ENCODE measurements around the gene SGK1. TPM values are rescaled to one million over a fixed set of nuclear protein-coding genes. Genes with fewer than 3 reads are reported as not detected.

Gene SGK1
- total and polyA plus RNA-seq, 2 experiments from 2014 or later, result 145 to 161 TPM

DNA sequence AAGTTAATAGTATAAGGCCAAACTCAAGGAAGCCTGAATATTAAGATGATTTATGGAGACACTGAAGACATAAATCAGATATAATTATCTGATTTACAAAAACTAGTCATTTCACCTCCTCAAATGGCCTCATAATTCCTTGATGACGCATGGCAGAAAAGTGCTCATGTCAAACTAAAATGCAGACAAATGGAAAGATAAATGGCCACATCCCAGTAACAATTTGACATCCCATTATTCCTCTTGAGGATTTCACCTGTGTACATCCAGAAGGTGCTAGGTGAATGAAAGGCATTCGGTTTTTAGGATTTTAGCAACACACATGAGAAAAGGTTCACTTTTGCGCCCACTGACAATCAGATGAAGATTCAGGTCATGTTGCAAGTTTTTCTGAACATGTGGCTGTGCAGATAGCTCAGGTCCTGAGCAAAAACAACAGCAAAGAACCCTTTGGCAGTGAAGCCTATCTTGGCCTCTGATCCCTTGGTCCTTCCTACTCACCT, 24.2 kb downstream of the SGK1 start:
- H3K36me3 ChIP-seq (replicated peaks; ENCODE audit: insufficient read depth, low read depth), result no peaks in the 10 kb centered on the region
- H3K9me3 ChIP-seq (ENCODE audit: low read depth), result no peaks in the 10 kb centered on the region
- H3K4me1 ChIP-seq (ENCODE audit: insufficient read depth), result no peaks in the 10 kb centered on the region
- no peak for DNase-seq (ENCODE audit: low spot score)
- H3K27me3 ChIP-seq, result no peaks in the 10 kb centered on the region
- WGBS (ENCODE audit: low lambda C conversion rate, missing lambda C conversion rate), result 87% methylated on average over 3 of the region's 3 CpGs
- TF ChIP-seq EZH2phosphoT487 (IDR thresholded peaks at IDR 0.05; ENCODE audit: low read depth, severe bottlenecking, unreplicated experiment), result no peak
- H3K27ac ChIP-seq, result no peak overlapping the region
- no peak overlapping the region for H2AFZ ChIP-seq
- no peak overlapping the region for H3K4me2 ChIP-seq
- H4K20me1 ChIP-seq (ENCODE audit: insufficient read depth, poor library complexity, severe bottlenecking), result no peaks in the 10 kb centered on the region
- no peak overlapping the region for H3K4me3 ChIP-seq
- no peaks in the 10 kb centered on the region for H3K9me2 ChIP-seq (replicated peaks; ENCODE audit: insufficient read depth)
- no peaks in the 10 kb centered on the region for H3K79me2 ChIP-seq

DNA sequence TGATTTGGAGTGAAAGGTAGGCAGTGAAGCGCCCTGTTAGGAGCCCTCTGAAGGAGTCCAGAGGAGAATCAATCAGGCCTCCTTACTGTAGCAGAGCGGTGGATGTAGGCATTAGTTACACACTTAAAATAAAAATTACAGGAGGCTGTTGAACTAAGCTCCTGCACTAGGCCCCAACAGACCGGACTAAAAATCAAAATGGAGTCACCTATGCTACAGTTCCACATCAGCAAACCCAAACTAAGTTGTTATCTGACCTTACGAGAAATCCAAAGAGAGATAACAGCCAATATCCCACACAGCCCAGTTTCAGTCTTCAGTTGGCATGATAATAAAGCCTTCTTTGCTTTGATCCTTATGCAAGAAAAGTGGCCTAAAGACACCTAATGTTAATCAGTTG, 26.8 kb downstream of the SGK1 start:
- H3K9me2 ChIP-seq (replicated peaks; ENCODE audit: insufficient read depth), result no peaks in the 10 kb centered on the region
- H3K27me3 ChIP-seq, result no peaks in the 10 kb centered on the region
- H3K79me2 ChIP-seq, result no peaks in the 10 kb centered on the region
- H3K36me3 ChIP-seq (replicated peaks; ENCODE audit: insufficient read depth, low read depth), result no peaks in the 10 kb centered on the region
- H3K4me3 ChIP-seq, result no peak overlapping the region
- H2AFZ ChIP-seq, result no peak overlapping the region
- H4K20me1 ChIP-seq (ENCODE audit: insufficient read depth, poor library complexity, severe bottlenecking), result no peaks in the 10 kb centered on the region
- no peak for DNase-seq (ENCODE audit: low spot score)
- no peak for TF ChIP-seq EZH2 (IDR thresholded peaks at IDR 0.05; ENCODE audit: borderline replicate concordance)
- no peak for TF ChIP-seq EZH2phosphoT487 (IDR thresholded peaks at IDR 0.05; ENCODE audit: low read depth, severe bottlenecking, unreplicated experiment)
- TF ChIP-seq, protein P1, sequence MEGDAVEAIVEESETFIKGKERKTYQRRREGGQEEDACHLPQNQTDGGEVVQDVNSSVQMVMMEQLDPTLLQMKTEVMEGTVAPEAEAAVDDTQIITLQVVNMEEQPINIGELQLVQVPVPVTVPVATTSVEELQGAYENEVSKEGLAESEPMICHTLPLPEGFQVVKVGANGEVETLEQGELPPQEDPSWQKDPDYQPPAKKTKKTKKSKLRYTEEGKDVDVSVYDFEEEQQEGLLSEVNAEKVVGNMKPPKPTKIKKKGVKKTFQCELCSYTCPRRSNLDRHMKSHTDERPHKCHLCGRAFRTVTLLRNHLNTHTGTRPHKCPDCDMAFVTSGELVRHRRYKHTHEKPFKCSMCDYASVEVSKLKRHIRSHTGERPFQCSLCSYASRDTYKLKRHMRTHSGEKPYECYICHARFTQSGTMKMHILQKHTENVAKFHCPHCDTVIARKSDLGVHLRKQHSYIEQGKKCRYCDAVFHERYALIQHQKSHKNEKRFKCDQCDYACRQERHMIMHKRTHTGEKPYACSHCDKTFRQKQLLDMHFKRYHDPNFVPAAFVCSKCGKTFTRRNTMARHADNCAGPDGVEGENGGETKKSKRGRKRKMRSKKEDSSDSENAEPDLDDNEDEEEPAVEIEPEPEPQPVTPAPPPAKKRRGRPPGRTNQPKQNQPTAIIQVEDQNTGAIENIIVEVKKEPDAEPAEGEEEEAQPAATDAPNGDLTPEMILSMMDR (IDR thresholded peaks at IDR 0.05; ENCODE audit: poor library complexity), result no peak
- no peaks in the 10 kb centered on the region for H3K9me3 ChIP-seq (ENCODE audit: low read depth)
- no peak overlapping the region for H3K27ac ChIP-seq
- 96% methylated on average over 4 of the region's 4 CpGs for WGBS (ENCODE audit: low lambda C conversion rate, missing lambda C conversion rate)
- H3K4me1 ChIP-seq (ENCODE audit: insufficient read depth), result peaks cover 4% of the 10 kb centered on the region
- no peak overlapping the region for H3K4me2 ChIP-seq

DNA sequence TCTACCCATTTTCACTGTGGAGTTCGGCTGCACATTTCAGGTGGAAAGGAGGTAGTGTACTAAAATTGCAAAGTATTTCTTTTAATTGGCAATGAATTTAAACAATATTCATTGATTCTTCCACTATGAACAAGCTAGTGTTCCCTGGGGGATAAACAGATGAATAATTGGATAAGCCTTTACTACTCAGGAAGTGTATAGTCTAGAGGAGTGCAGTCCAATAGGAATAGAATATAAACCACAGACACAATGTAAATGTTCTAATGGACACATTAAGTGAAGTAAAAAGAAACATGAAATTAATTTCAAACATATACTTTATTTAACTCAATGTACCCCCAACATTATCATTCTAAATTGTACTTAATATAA, 28.7 kb downstream of the SGK1 start:
- H2AFZ ChIP-seq, result no peak overlapping the region
- TF ChIP-seq, protein P1 (IDR thresholded peaks at IDR 0.05; ENCODE audit: poor library complexity), result no peak
- TF ChIP-seq EZH2phosphoT487 (IDR thresholded peaks at IDR 0.05; ENCODE audit: low read depth, severe bottlenecking, unreplicated experiment), result no peak
- no peak for TF ChIP-seq EZH2 (IDR thresholded peaks at IDR 0.05; ENCODE audit: borderline replicate concordance)
- no peaks in the 10 kb centered on the region for H3K9me2 ChIP-seq (replicated peaks; ENCODE audit: insufficient read depth)
- H3K4me2 ChIP-seq, result no peak overlapping the region
- no peaks in the 10 kb centered on the region for H3K27me3 ChIP-seq
- WGBS (ENCODE audit: low lambda C conversion rate, missing lambda C conversion rate), result 54% methylated on average over 1 of the region's 1 CpG
- DNase-seq (ENCODE audit: low spot score), result no peak
- H3K9me3 ChIP-seq (ENCODE audit: low read depth), result no peaks in the 10 kb centered on the region
- no peaks in the 10 kb centered on the region for H3K36me3 ChIP-seq (replicated peaks; ENCODE audit: insufficient read depth, low read depth)
- H3K4me1 ChIP-seq (ENCODE audit: insufficient read depth), result peaks cover 4% of the 10 kb centered on the region
- H3K79me2 ChIP-seq, result no peaks in the 10 kb centered on the region
- H3K27ac ChIP-seq, result no peak overlapping the region
- no peaks in the 10 kb centered on the region for H4K20me1 ChIP-seq (ENCODE audit: insufficient read depth, poor library complexity, severe bottlenecking)
- no peak overlapping the region for H3K4me3 ChIP-seq

DNA sequence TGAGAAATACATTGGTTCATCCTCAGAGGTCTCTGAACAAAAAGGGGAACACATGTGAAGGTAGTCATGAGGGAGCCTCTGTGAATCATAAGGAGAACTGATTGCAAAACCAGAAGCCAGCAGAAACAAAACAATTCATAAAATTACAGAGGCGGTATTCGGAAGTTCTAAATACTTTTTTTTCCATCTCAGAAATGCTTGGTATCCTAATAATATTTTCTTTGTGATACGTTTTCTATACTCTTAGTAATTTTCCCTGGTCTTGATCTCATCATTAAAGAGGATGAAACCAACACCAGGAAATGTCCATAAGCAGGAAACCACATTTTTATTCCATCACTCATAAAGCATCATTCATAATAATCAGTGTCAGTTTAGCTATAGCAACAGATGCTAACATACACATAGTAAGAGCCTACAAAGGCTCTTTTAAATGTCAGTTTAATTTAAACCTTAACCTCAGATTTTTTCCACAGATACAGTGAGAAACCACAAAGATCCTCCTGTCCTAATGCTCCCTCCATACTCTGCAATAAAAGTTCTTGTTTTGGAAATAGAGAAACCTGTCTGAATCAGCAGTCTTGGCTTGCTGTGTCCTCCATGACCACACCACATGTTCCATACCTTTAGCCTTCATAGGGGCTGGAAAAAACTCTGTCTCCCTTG, 29.2 kb downstream of the SGK1 start:
- no peaks in the 10 kb centered on the region for H3K27me3 ChIP-seq
- no peaks in the 10 kb centered on the region for H3K36me3 ChIP-seq (replicated peaks; ENCODE audit: insufficient read depth, low read depth)
- H3K9me3 ChIP-seq (ENCODE audit: low read depth), result no peaks in the 10 kb centered on the region
- WGBS (ENCODE audit: low lambda C conversion rate, missing lambda C conversion rate), result 55% methylated on average over 3 of the region's 3 CpGs
- DNase-seq (ENCODE audit: low spot score), result peak; percentile 15
- H3K79me2 ChIP-seq, result no peaks in the 10 kb centered on the region
- peaks cover 4% of the 10 kb centered on the region for H3K4me1 ChIP-seq (ENCODE audit: insufficient read depth)
- H3K4me3 ChIP-seq, result no peak overlapping the region
- no peaks in the 10 kb centered on the region for H3K9me2 ChIP-seq (replicated peaks; ENCODE audit: insufficient read depth)
- no peak overlapping the region for H2AFZ ChIP-seq
- H3K4me2 ChIP-seq, result no peak overlapping the region
- no peaks in the 10 kb centered on the region for H4K20me1 ChIP-seq (ENCODE audit: insufficient read depth, poor library complexity, severe bottlenecking)
- H3K27ac ChIP-seq, result peak overlapping the region; percentile 56
- TF ChIP-seq, protein P1 (IDR thresholded peaks at IDR 0.05; ENCODE audit: poor library complexity), result no peak
- no peak for TF ChIP-seq EZH2phosphoT487 (IDR thresholded peaks at IDR 0.05; ENCODE audit: low read depth, severe bottlenecking, unreplicated experiment)
- no peak for TF ChIP-seq EZH2 (IDR thresholded peaks at IDR 0.05; ENCODE audit: borderline replicate concordance)

Data from hepatocyte (in vitro differentiated cells).